ENCODE measurements around the gene MAML3. TPM values are rescaled to one million over a fixed set of nuclear protein-coding genes. Genes with fewer than 3 reads are reported as not detected.

Gene MAML3
- total and polyA plus RNA-seq, 2 experiments from 2014 or later: 1.7 to 6.5 TPM

GRCh38 chr4:140000232-140000631 is 153.8 kb downstream of the MAML3 start (continued):
- no peak for TF ChIP-seq EZH2phosphoT487 (IDR thresholded peaks at IDR 0.05; ENCODE audit: unreplicated experiment)
- TF ChIP-seq ETS1 (IDR thresholded peaks at IDR 0.05): no peak
- no peak for TF ChIP-seq JUNB (IDR thresholded peaks at IDR 0.05; ENCODE audit: unreplicated experiment)
- no peak for TF ChIP-seq POLR2AphosphoS5 (IDR thresholded peaks at IDR 0.05; ENCODE audit: low read depth)

GRCh38 chr4:139988863-139989765 is 164.9 kb downstream of the MAML3 start:
- Histone ChIP-seq H3K4me1 (ENCODE audit: insufficient read depth) (peaks cover 17% of the 10 kb centered on the region), H3K27ac (ENCODE audit: low read depth) (no peak overlapping the region), H3K79me2 (replicated peaks; ENCODE audit: insufficient read depth) (no peaks in the 10 kb centered on the region), H3K27me3 (ENCODE audit: insufficient read depth) (no peaks in the 10 kb centered on the region), H4K20me1 (replicated peaks; ENCODE audit: insufficient read depth) (no peaks in the 10 kb centered on the region), H3F3A (replicated peaks; ENCODE audit: low read depth) (no peaks in the 10 kb centered on the region), H2AFZ (no peak overlapping the region), H3K4me3 (no peak overlapping the region), H3K4me2 (peak overlapping the region; percentile 66), H3K36me3 (ENCODE audit: insufficient read depth) (no peaks in the 10 kb centered on the region), H3K9me2 (ENCODE audit: insufficient read depth) (no peaks in the 10 kb centered on the region)
- Mint-ChIP-seq H3K27ac (no peak overlapping the region), H3K4me1 (peaks cover 15% of the 10 kb centered on the region), H3K36me3 (ENCODE audit: low read depth) (no peaks in the 10 kb centered on the region), H3K27me3 (ENCODE audit: insufficient read depth, low read depth, poor library complexity) (no peaks in the 10 kb centered on the region), H3K9me3 (no peaks in the 10 kb centered on the region), H3K4me3 (no peak overlapping the region)
- no peak for TF ChIP-seq EZH2phosphoT487 (IDR thresholded peaks at IDR 0.05; ENCODE audit: unreplicated experiment)
- peak; percentile 57; the same call in 1 of the 2 replicates for TF ChIP-seq NANOG (IDR thresholded peaks at IDR 0.05; ENCODE audit: borderline replicate concordance)
- DNase-seq (ENCODE audit: low spot score) (peak; percentile 67), ATAC-seq (peak; percentile 96)

- peaks cover 15% of the 10 kb centered on the region for H3K4me1 Mint-ChIP-seq
- no peak overlapping the region for H3K27ac ChIP-seq (ENCODE audit: low read depth)
- TF ChIP-seq ZNF114 (CRISPR knock-in tag; IDR thresholded peaks at IDR 0.05): no peak
- TF ChIP-seq JUNB (IDR thresholded peaks at IDR 0.05; ENCODE audit: unreplicated experiment): no peak
- no peak for TF ChIP-seq CREB1 (CRISPR knock-in tag; IDR thresholded peaks at IDR 0.05; ENCODE audit: low read depth)
- no peak for TF ChIP-seq REST (IDR thresholded peaks at IDR 0.05; ENCODE audit: unreplicated experiment)
- TF ChIP-seq ZNF331 (CRISPR knock-in tag; IDR thresholded peaks at IDR 0.05; ENCODE audit: low read depth): no peak
- TF ChIP-seq ETS1 (IDR thresholded peaks at IDR 0.05): no peak
- TF ChIP-seq NANOG (IDR thresholded peaks at IDR 0.05; ENCODE audit: borderline replicate concordance): no peak
These were observed 166.5 kb downstream of the MAML3 start for GRCh38 chr4:139987502-139987850.

More at GRCh38 chr4:139987502-139987850, 166.5 kb downstream of the MAML3 start:
- H2AFZ ChIP-seq: no peak overlapping the region
- no peaks in the 10 kb centered on the region for H4K20me1 ChIP-seq (replicated peaks; ENCODE audit: insufficient read depth)
- no peaks in the 10 kb centered on the region for H3K36me3 ChIP-seq (ENCODE audit: insufficient read depth)
- Mint-ChIP-seq H3K9me3 (no peaks in the 10 kb centered on the region), H3K27me3 (ENCODE audit: insufficient read depth, low read depth, poor library complexity) (no peaks in the 10 kb centered on the region), H3K27ac (no peak overlapping the region), H3K36me3 (ENCODE audit: low read depth) (no peaks in the 10 kb centered on the region), H3K4me3 (no peak overlapping the region)
- no peaks in the 10 kb centered on the region for H3K79me2 ChIP-seq (replicated peaks; ENCODE audit: insufficient read depth)
- H3K4me3 ChIP-seq: no peak overlapping the region
- DNase-seq (ENCODE audit: low spot score) (no peak), ATAC-seq (no peak)
- H3K9me2 ChIP-seq (ENCODE audit: insufficient read depth): no peaks in the 10 kb centered on the region
- no peak overlapping the region for H3K4me2 ChIP-seq
- H3F3A ChIP-seq (replicated peaks; ENCODE audit: low read depth): no peaks in the 10 kb centered on the region
- peaks cover 17% of the 10 kb centered on the region for H3K4me1 ChIP-seq (ENCODE audit: insufficient read depth)
- H3K27me3 ChIP-seq (ENCODE audit: insufficient read depth): no peaks in the 10 kb centered on the region
